ENCODE data around the gene SYP. TPM values are rescaled to one million over a fixed set of nuclear protein-coding genes. Genes with fewer than 3 reads are reported as not detected.

Gene SYP
- total and polyA plus RNA-seq, 10 of the 15 experiments (the other 5 are each of a cell fraction or from before 2014, with no cell fraction given) = 0.34 to 1.7 (median 0.74) TPM

GRCh38 chrX:49204017-49204416, 4.0 kb upstream of the SYP start:
- H3K9ac ChIP-seq (ENCODE audit: control insufficient read depth, insufficient read depth, low read length) = no peak overlapping the region
- POLR2A ChIA-PET = no interaction called here
- no peaks in the 10 kb centered on the region for H3K9me3 ChIP-seq (replicated peaks; ENCODE audit: control insufficient read depth, insufficient read depth, low read length)
- intact Hi-C loops (cut with micrococcal nuclease; ENCODE audit: unreplicated experiment) (no loop called here), in situ Hi-C loops (cut with MboI) (no loop called here)
- no peak overlapping the region for H2AFZ ChIP-seq (ENCODE audit: control insufficient read depth, low read depth, low read length)
- H3K79me2 ChIP-seq (ENCODE audit: control insufficient read depth, insufficient read depth, low read length) = no peaks in the 10 kb centered on the region
- WGBS (ENCODE audit: insufficient coverage, insufficient replicate concordance, low lambda C conversion rate, missing lambda C conversion rate) = 41% methylated on average over 6 of the region's 6 CpGs
- RAD21 ChIA-PET (ENCODE audit: unreplicated experiment) = no interaction called here
- H3K27ac ChIP-seq (ENCODE audit: control insufficient read depth, insufficient read depth) = no peak overlapping the region
- no TSS peak for BruUV-seq (replicated peaks)
- CTCF ChIA-PET = interaction anchor here (0.5 kb wide), 1 partner anchor 51 kb away, joined by 4 read pairs; no protein-coding TSS in a partner anchor
- FAIRE-seq = no peak
- SMC1A ChIA-PET (ENCODE audit: uncharacterized antibody, unreplicated experiment) = no interaction called here
- H3K4me1 ChIP-seq (ENCODE audit: control insufficient read depth, insufficient read depth, low read length) = no peaks in the 10 kb centered on the region
- H3K4me2 ChIP-seq (ENCODE audit: control insufficient read depth, insufficient read depth) = no peak overlapping the region
- no peak for DNase-seq (ENCODE audit: low read depth, low spot score)
- no peak overlapping the region for H3K4me3 ChIP-seq
- no peaks in the 10 kb centered on the region for H3K36me3 ChIP-seq (ENCODE audit: control insufficient read depth in 2 of 2, insufficient read depth in 2 of 2, low read length in 1 of 2)
- H4K20me1 ChIP-seq (ENCODE audit: control insufficient read depth, insufficient read depth) = no peaks in the 10 kb centered on the region
- no peak for ATAC-seq
- no peak for TF ChIP-seq SPI1 (IDR thresholded peaks at IDR 0.05; ENCODE audit: borderline replicate concordance, insufficient read depth, low read depth, low read length)
- TF ChIP-seq JUNB (IDR thresholded peaks at IDR 0.05) = no peak
- no peak for TF ChIP-seq FOXK2 (IDR thresholded peaks at IDR 0.05)
- no peak for TF ChIP-seq ELK1 (IDR thresholded peaks at IDR 0.05; ENCODE audit: low read depth, low read length)
- no peak for TF ChIP-seq SIN3A (IDR thresholded peaks at IDR 0.05; ENCODE audit: low read depth, low read length)
- no peak for TF ChIP-seq WRNIP1 (IDR thresholded peaks at IDR 0.05; ENCODE audit: borderline replicate concordance, low read depth, low read length)
- TF ChIP-seq CHD2 (IDR thresholded peaks at IDR 0.05; ENCODE audit: borderline replicate concordance, low read depth, low read length) = no peak
- TF ChIP-seq NRF1 (conservative IDR thresholded peaks at IDR 0.05; ENCODE audit: low read depth, low read length) = no peak
- TF ChIP-seq CEBPZ (IDR thresholded peaks at IDR 0.05; ENCODE audit: low read depth, low read length) = no peak
- TF ChIP-seq USF1 (IDR thresholded peaks at IDR 0.05; ENCODE audit: borderline replicate concordance, extremely low read length, insufficient read depth, low read depth, low read length) = no peak
- TF ChIP-seq CBFB (IDR thresholded peaks at IDR 0.05; ENCODE audit: low read depth) = no peak
- no peak for TF ChIP-seq MEF2B (IDR thresholded peaks at IDR 0.05; ENCODE audit: partially characterized antibody, poor library complexity, severe bottlenecking)
- TF ChIP-seq CREB1 (IDR thresholded peaks at IDR 0.05; ENCODE audit: low read depth) = no peak
- no peak for TF ChIP-seq SP1 (IDR thresholded peaks at IDR 0.05; ENCODE audit: low read depth, low read length)
- no peak for TF ChIP-seq YY1 (IDR thresholded peaks at IDR 0.05; ENCODE audit: low read depth, low read length)
- TF ChIP-seq NBN (IDR thresholded peaks at IDR 0.05) = no peak
- TF ChIP-seq NR2F1 (conservative IDR thresholded peaks at IDR 0.05) = no peak
- TF ChIP-seq SMARCA5 (IDR thresholded peaks at IDR 0.05) = no peak
- no peak for TF ChIP-seq MYC (IDR thresholded peaks at IDR 0.05; ENCODE audit: insufficient read depth, insufficient read length, insufficient replicate concordance, low read length, severe bottlenecking)
- no peak for TF ChIP-seq ZBTB33 (IDR thresholded peaks at IDR 0.05)
- no peaks in the 10 kb centered on the region for H3K27me3 ChIP-seq (replicated peaks in 1 of 2; ENCODE audit: control insufficient read depth in 2 of 2, insufficient read depth in 2 of 2, low read length in 1 of 2)

Measured in GM12878 (cell line).